Thoracic aorta (tissue), 2 donors: ENCODE results near the gene DIP2A. TPM values are rescaled to one million over a fixed set of nuclear protein-coding genes. Genes with fewer than 3 reads are reported as not detected.

Experiments used
- ATAC-seq: fragments of 150-250 bp; one replicate; pipeline ENCODE4 v1.8.0; 2017; ENCODE audit warnings: low read depth; ENCODE audit not compliant: insufficient number of reproducible peaks, low FRiP score
- DNase-seq: peaks from one replicate; pipeline ENCODE4 v3.0.0-alpha.2; 2020; ENCODE audit warnings: low spot score
- H3K27ac ChIP-seq, 2 donors: fragments of 200-600 bp; sonication (generic); 1 replicate in 1 of 2; 2 replicates in 1 of 2; pipeline ENCODE4 v1.5.1; 2016; ENCODE audit warnings: mild to moderate bottlenecking in 2 of 2, moderate library complexity in 2 of 2
- H3K27me3 ChIP-seq: fragments of 200-600 bp; sonication (generic); replicated peaks from 2 replicates; pipeline ENCODE4 v1.6.0; 2016; ENCODE audit warnings: mild to moderate bottlenecking; ENCODE audit not compliant: insufficient read depth
- H3K36me3 ChIP-seq: fragments of 200-600 bp; sonication (generic); one replicate; pipeline ENCODE4 v1.5.1; 2016
- H3K4me1 ChIP-seq, 2 donors: fragments of 200-600 bp; sonication (generic); 1 replicate in 1 of 2; 2 replicates in 1 of 2; pipeline versions ENCODE4 v1.5.1 to v1.6.0; 2016; ENCODE audit warnings: low read depth in 2 of 2, mild to moderate bottlenecking in 1 of 2; ENCODE audit not compliant: control insufficient read depth in 1 of 2
- H3K4me3 ChIP-seq: fragments of 200-600 bp; sonication (generic); 2 replicates; pipeline ENCODE4 v1.5.1; 2016; ENCODE audit warnings: mild to moderate bottlenecking
- H3K9me3 ChIP-seq: fragments of 200-600 bp; sonication (generic); 2 replicates; pipeline ENCODE4 v1.5.1; 2016
- total RNA-seq, 2 donors: library from RNA; depleted of rRNA; stranded (reverse); fragments of >200 nt; gene quantifications; one replicate each; pipeline versions ENCODE4 v1.1.0 to v1.2.3, GENCODE V29; 2016
- TF ChIP-seq, protein P1 (sequence below): fragments of 200-600 bp; sonication (generic); IDR thresholded peaks from one replicate; pipeline ENCODE4 v1.5.1; 2019; ENCODE audit warnings: antibody characterized with exemption

The DIP2A gene
- total RNA-seq, 2 donors from 2014 or later: 47.7 to 58.3 TPM

DNA sequence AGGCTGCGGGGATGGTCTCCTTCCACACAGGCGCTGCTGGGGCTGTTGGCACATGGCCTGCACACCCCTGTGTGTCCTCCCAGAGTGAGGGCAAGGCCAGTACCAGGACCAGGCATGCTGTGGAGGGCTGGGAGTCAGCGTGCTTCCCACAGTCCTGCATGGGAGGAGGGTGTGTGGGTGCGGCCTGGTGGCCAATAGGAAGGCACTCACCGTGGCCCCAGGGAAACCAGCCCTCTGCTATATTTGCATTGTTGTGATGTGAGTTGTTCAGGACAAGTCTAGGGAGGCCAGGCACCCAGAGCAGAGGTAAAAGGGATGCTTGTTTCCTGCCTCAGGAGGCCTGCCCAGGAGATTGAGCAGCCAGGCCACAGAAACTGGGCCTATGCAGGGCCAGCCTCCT is 86.7 kb downstream of the DIP2A start:
- no peak overlapping the region for H3K4me3 ChIP-seq
- no peaks in the 10 kb centered on the region for H3K4me1 ChIP-seq
- no peak overlapping the region for H3K27ac ChIP-seq
- H3K9me3 ChIP-seq: no peaks in the 10 kb centered on the region
- ATAC-seq: no peak
- peaks cover 38% of the 10 kb centered on the region for H3K36me3 ChIP-seq
- no peak for DNase-seq
- TF ChIP-seq, protein P1, sequence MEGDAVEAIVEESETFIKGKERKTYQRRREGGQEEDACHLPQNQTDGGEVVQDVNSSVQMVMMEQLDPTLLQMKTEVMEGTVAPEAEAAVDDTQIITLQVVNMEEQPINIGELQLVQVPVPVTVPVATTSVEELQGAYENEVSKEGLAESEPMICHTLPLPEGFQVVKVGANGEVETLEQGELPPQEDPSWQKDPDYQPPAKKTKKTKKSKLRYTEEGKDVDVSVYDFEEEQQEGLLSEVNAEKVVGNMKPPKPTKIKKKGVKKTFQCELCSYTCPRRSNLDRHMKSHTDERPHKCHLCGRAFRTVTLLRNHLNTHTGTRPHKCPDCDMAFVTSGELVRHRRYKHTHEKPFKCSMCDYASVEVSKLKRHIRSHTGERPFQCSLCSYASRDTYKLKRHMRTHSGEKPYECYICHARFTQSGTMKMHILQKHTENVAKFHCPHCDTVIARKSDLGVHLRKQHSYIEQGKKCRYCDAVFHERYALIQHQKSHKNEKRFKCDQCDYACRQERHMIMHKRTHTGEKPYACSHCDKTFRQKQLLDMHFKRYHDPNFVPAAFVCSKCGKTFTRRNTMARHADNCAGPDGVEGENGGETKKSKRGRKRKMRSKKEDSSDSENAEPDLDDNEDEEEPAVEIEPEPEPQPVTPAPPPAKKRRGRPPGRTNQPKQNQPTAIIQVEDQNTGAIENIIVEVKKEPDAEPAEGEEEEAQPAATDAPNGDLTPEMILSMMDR: no peak
- H3K27me3 ChIP-seq: no peaks in the 10 kb centered on the region

DNA sequence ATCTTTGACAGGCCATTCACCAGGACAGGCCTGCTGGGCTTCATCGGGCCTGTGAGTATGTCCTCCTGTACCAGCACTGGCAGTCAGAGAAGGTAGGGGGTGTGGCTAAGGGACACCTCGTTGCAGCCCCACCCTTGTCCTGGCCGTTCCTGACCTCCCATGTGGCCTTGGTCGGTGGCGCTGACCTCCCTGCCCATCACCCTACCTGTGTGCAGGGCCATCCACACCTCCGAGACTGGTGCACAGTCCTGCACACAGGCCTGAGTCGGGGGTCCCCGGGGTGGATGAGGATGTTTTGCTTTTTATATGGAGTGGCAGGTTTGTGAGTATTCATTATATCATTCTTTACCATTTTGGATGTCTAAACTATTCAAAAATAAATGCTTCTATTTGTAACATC is 87.2 kb downstream of the DIP2A start:
- Histone ChIP-seq H3K9me3 (no peaks in the 10 kb centered on the region), H3K36me3 (peaks cover 41% of the 10 kb centered on the region), H3K27me3 (no peaks in the 10 kb centered on the region), H3K4me1 (no peaks in the 10 kb centered on the region), H3K27ac (no peak overlapping the region), H3K4me3 (no peak overlapping the region)
- ATAC-seq (no peak), DNase-seq (no peak)
- TF ChIP-seq, protein P1: no peak

DNA sequence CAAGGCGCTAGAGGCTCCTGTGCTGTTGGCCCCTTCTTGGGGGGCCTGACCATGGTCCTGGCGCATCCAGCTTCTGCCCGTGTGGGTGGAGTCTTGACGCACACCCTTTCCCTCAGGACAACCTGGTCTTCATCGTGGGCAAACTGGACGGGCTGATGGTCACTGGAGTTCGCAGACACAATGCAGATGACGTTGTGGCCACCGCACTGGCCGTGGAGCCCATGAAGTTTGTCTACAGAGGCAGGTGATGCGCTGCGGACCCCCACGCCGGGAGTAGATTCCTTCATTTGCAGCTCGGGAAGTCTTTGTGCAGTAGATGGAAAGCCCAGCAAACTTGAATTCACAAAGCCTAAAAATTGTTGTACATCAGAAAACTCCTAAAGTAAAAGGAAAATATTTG is 88.1 kb downstream of the DIP2A start:
- H3K4me3 ChIP-seq: no peak overlapping the region
- ATAC-seq (no peak), DNase-seq (no peak)
- no peaks in the 10 kb centered on the region for H3K27me3 ChIP-seq
- H3K36me3 ChIP-seq: peaks cover 39% of the 10 kb centered on the region
- TF ChIP-seq, protein P1: no peak
- H3K9me3 ChIP-seq: no peaks in the 10 kb centered on the region
- H3K4me1 ChIP-seq: no peaks in the 10 kb centered on the region
- H3K27ac ChIP-seq: no peak overlapping the region

DNA sequence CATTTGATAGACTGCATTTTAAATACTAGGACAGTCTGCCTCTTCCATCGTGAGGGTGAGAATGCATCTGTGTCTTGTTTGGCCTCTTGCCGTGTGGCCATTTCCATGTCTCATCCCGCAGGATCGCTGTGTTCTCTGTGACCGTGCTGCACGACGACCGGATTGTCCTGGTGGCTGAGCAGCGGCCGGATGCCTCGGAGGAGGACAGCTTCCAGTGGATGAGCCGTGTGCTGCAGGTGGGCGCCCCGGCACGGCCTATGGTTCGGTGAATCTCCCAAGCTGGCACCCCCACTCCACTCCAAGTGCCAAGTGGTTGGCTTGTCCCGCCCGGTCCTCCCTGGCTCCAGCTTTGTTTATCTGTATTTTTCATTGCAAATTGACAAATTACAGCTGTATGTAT is 91.0 kb downstream of the DIP2A start:
- ATAC-seq (no peak), DNase-seq (no peak)
- H3K4me3 ChIP-seq: no peak overlapping the region
- TF ChIP-seq, protein P1: no peak
- no peak overlapping the region for H3K27ac ChIP-seq
- no peaks in the 10 kb centered on the region for H3K4me1 ChIP-seq
- peaks cover 37% of the 10 kb centered on the region for H3K36me3 ChIP-seq
- no peaks in the 10 kb centered on the region for H3K9me3 ChIP-seq
- H3K27me3 ChIP-seq: no peaks in the 10 kb centered on the region

DNA sequence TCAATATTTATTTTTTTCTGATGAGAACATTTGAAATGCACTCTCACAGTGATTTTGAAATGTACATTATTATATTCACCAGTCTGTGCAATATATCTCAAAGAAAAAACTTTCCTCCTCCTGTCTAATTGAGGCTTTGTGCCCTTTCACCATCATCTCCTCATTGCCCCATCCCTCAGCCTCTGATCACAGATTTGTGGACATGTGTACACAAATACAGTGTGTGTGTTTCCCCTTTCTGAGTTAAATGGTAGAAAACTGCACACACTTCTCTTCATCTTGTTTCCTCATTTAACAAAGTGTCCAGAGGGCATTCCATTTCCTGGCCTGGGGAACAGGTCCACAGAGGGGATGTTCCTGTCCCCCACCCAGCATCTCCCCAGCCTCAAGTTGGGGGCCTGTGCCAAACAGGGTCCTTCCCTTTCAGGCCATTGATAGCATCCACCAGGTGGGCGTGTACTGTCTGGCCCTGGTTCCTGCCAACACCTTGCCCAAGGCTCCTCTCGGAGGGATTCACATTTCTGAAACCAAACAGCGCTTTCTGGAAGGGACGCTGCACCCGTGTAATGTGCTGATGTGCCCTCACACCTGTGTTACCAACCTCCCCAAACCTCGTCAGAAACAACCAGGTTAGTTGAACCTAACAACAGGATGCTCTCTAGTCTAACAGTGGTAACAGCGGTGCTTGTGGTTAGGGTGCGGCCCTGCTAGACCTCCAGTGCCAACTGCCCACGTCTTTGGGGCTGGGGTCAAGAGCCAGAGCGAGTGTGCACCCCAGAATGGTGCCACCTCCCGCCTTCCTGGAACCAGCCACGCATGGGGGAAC is 91.6 kb downstream of the DIP2A start:
- peaks cover 42% of the 10 kb centered on the region for H3K36me3 ChIP-seq
- TF ChIP-seq, protein P1: no peak
- H3K9me3 ChIP-seq: no peaks in the 10 kb centered on the region
- DNase-seq: no peak
- H3K27ac ChIP-seq: no peak overlapping the region
- H3K27me3 ChIP-seq: no peaks in the 10 kb centered on the region
- no peaks in the 10 kb centered on the region for H3K4me1 ChIP-seq
- H3K4me3 ChIP-seq: no peak overlapping the region
- no peak for ATAC-seq
